ENCODE measurements around the gene PPP1R1B. TPM values are rescaled to one million over a fixed set of nuclear protein-coding genes. Genes with fewer than 3 reads are reported as not detected.

PPP1R1B gene
- 3.0 TPM in 1 of 2 replicates, not detected in the other for total RNA-seq (ENCODE audit: low replicate concordance)

DNA sequence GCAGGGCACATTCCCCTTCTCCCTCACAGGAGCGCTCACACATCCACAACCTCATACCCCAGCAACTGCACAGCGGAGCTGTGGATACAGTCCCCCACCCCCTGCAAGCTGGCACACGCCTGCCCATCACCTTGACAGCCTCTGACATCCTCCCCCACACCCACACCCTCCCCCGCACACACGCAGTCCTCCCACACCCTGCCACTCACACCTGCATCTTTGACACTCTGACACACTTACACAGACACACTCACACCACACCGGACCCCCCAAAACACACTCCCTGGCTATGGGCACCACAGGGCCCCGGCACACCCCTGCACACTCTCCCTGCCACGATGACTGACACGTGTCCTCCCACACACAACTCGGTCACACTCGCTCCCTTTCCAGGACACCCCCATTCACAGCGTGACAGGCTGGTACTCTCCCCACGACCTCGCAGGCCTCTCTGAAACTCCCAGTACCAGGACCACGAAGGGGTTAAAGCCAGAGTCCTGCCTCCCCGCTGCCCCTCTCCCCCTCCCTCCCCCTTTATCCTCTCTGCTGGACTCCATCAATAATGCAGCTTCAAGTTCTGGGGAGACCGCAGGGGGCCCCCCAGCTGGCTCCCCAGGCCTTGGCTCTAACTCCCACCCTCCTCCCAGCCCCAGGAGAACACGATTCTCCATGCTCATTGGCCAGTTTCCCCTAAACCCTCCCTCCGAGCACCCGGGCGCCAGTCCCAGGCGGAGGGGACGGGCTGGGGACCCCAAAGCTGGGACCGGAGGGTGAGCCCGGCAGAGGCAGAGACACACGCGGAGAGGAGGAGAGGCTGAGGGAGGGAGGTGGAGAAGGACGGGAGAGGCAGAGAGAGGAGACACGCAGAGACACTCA lies at the start of gene PPP1R1B:
Gene PPP1R1B (plus strand): TSS at position 782 of the 876 bp plus-strand sequence. CDS start 441 bp downstream, outside the sequence.

DNA sequence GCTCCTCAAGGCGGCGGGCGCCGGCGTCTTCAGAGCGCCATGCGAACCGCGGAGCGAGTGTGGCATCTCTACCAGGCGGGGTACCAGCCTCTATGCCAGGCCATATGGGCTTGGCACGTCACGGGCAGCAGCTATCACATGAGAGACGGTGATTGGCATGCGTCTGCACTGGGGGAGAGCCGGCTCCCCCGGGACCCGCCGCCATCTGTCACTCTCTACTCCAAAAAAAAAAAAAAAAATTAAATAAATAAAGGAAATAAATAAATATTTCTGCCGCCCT lies 19.0 kb upstream of the PPP1R1B start, which contains the start of gene NEUROD2:
Gene NEUROD2 (minus strand): TSS at position 70 of the 280 bp plus-strand sequence. CDS start 1,321 bp downstream, outside the sequence.

DNA sequence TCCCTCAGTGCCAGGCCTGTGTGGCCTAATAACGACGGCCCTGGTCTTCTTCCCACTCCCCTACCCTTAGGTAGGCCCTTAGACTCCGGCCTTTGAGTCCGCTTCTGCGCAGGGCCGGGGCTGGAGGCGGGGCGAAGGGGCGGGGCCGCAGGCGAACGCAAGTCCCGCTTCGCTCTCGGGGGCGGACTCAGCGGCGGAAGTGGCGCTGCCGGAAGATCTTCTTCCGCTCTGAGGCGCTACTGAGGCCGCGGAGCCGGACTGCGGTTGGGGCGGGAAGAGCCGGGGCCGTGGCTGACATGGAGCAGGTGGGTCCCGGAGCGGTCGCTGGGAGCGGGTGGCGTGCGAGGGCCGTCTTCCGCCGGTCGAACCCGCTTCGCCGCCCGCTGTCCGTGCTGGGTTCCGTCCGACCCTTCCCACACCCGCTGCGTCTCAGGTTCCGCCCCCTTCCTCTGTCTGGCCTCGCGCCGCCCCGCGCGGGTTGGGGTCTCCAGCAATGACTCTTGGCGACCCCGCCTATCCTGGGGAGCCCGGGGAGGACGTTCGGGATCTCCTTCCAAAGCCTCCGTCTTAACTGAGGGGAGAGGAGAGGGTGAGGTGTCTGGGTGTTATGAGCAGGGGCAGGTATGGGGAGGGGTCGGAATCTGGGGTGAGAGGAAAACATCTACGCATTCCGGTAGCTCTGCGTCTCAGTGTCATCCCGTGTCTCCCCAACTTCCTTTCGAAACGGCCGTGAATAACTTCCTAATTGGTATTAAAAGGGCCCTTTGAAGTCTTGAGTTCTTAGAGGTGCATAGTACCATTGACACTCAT lies 10.4 kb downstream of the PPP1R1B start, which contains the start of gene STARD3:
Gene STARD3 (plus strand): TSS at position 218 of the 810 bp plus-strand sequence. CDS start 16,388 bp downstream, outside the sequence.

DNA sequence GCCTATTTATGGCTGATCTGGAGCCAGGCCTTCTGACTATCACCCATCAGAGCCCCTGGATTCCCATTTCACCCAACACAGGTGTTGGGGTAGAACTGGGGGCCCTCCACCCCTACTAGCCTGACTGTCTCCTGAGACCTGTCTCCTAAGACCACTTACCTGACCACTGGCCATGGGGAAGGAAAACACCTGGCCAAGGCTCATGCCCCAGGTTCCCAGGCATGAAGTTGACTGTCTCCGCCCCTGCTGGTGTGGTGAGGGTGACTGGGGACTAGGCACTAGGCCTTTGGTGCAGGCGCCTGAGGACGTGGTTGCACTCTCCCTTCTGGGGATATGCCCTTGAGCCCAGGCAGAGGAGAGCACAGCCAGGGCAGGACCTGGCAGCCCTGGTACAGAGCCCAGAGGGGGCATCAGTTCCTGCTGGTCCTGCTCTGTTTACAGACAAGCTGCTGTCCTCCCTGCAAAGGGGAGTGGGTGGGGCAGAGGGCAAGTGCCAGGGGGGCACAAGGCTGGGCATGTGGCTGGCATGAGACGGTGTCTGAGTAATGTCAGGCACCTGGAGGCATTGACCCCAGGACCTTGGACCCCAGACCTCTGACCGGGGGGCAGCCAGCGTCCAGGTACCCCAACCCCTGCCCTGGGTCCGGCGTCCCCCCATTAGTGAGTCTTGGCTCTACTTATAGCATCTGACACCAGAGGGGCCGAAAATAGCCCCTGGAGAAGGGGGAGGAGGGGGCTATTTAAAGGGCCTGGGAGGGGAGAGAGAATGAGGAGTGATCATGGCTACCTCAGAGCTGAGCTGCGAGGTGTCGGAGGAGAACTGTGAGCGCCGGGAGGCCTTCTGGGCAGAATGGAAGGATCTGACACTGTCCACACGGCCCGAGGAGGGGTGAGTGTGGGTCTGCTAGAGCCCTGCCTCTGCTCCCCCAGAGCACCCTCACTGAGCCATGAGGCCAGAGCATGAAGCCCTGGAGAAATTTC lies 38.1 kb downstream of the PPP1R1B start, which contains the start of gene TCAP:
Gene TCAP (plus strand): TSS at position 769 of the 981 bp plus-strand sequence. CDS start 11 bp downstream, at position 780.

DNA sequence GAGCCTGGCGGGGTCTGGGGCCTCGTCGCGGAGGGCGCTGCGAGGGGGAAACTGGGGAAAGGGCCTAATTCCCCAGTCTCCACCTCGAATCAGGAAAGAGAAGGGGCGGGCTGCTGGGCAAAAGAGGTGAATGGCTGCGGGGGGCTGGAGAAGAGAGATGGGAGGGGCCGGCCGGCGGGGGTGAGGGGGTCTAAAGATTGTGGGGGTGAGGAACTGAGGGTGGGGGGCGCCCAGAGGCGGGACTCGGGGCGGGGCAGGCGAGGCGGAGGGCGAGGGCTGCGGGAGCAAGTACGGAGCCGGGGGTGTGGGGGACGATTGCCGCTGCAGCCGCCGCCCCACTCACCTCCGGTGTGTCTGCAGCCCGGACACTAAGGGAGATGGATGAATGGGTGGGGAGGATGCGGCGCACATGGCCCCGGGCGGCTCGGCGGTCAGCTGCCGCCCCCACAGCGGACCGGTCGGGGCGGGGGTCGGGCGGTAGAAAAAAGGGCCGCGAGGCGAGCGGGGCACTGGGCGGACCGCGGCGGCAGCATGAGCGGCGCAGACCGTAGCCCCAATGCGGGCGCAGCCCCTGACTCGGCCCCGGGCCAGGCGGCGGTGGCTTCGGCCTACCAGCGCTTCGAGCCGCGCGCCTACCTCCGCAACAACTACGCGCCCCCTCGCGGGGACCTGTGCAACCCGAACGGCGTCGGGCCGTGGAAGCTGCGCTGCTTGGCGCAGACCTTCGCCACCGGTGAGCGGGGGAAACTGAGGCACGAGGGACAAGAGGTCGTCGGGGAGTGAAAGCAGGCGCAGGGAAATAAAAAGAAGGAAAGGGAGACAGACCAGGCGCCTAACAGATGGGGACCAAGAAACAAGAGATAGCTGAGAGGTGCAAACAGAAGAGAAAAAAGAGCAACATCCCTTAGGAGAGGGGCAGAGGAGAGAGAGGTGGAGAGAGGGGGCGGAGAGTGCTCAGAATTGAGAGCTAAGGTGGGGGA lies 41.5 kb downstream of the PPP1R1B start, which contains the start of gene PNMT:
Gene PNMT (plus strand): TSS at position 509 of the 980 bp plus-strand sequence. CDS start 23 bp downstream, at position 532.

Other genes starting within 250 kb of the PPP1R1B start
- 13.5 and 15.1 TPM in 2 replicates for gene FBXL20, start 225.3 kb upstream of the PPP1R1B start, total RNA-seq (ENCODE audit: low replicate concordance)
- 11.0 and 16.5 TPM in 2 replicates for gene MED1, start 175.7 kb upstream of the PPP1R1B start, total RNA-seq (ENCODE audit: low replicate concordance)
- gene CDK12, start 165.5 kb upstream of the PPP1R1B start, total RNA-seq (ENCODE audit: low replicate concordance): 12.2 and 14.9 TPM in 2 replicates
- gene NEUROD2, start 19.0 kb upstream of the PPP1R1B start, total RNA-seq (ENCODE audit: low replicate concordance): not detected in 2 replicates
- 18.4 and 49.3 TPM in 2 replicates for gene STARD3, start 10.2 kb downstream of the PPP1R1B start, total RNA-seq (ENCODE audit: low replicate concordance)
- 0.23 and 0.70 TPM in 2 replicates for gene TCAP, start 38.4 kb downstream of the PPP1R1B start, total RNA-seq (ENCODE audit: low replicate concordance)
- gene PNMT, start 41.5 kb downstream of the PPP1R1B start, total RNA-seq (ENCODE audit: low replicate concordance): not detected in 2 replicates
- gene PGAP3, start 61.1 kb downstream of the PPP1R1B start, total RNA-seq (ENCODE audit: low replicate concordance): 8.3 and 19.9 TPM in 2 replicates
- gene ERBB2, start 73.1 kb downstream of the PPP1R1B start, total RNA-seq (ENCODE audit: low replicate concordance): 33.8 and 34.5 TPM in 2 replicates
- gene MIEN1, start 103.6 kb downstream of the PPP1R1B start, total RNA-seq (ENCODE audit: low replicate concordance): 8.7 and 21.0 TPM in 2 replicates
- under 0.01 and 0.60 TPM in 2 replicates for gene GRB7, start 111.0 kb downstream of the PPP1R1B start, total RNA-seq (ENCODE audit: low replicate concordance)
- gene IKZF3, start 237.4 kb downstream of the PPP1R1B start, total RNA-seq (ENCODE audit: low replicate concordance): not detected in 2 replicates
- not detected in 2 replicates for gene ZPBP2, start 241.2 kb downstream of the PPP1R1B start, total RNA-seq (ENCODE audit: low replicate concordance)